Raji (cell line): ENCODE results near the gene DENND11.

Experiments
- POLR2A ChIP-seq: IDR thresholded peaks from 2 replicates; pipeline ENCODE4 v1.6.1; 2011; ENCODE audit warnings: low read depth, low read length, control low read depth; ENCODE audit not compliant: insufficient read depth

Gene DENND11, protein sequence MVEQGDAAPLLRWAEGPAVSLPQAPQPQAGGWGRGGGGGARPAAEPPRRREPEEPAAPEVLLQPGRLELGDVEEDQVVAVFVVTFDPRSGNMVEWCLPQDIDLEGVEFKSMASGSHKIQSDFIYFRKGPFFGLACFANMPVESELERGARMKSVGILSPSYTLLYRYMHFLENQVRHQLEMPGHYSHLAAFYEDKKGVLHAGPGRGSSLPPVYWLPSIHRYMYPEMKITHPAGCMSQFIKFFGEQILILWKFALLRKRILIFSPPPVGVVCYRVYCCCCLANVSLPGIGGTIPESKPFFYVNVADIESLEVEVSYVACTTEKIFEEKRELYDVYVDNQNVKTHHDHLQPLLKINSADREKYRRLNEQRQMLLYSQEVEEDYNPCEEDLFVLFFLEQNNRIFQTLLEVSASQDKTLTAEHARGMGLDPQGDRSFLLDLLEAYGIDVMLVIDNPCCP

DNA sequence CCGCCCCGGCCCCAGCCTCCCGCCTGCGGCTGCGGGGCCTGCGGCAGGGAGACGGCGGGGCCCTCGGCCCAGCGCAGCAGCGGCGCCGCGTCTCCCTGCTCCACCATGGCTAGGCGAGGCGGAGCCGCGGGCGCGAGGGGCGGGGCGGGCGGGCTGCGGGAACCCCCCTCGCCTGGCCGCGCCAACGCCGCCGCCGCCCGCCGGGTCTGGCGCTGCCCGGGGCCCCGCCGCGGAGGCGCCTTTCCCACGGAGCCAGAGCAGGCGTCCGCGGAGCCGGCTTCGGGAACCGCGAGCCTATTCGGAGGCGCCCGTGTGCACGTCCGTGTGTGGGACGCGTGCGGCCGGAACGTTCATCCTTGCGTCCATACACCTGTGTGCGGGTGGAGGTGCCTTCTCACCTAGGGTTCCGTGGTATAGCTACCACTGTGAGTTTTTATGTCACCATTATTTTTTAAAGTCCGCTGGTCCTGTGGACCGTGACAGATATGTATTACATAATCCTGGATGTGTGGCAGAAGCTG, at the start of gene DENND11:
DENND11 (minus strand) TSS at position 120 of the 521 bp plus-strand sequence; CDS start at position 107, 13 bp downstream.
- TF ChIP-seq POLR2A, result 0 out of 2 replicates have a peak, but pooled peaks have one; percentile 28

DNA sequence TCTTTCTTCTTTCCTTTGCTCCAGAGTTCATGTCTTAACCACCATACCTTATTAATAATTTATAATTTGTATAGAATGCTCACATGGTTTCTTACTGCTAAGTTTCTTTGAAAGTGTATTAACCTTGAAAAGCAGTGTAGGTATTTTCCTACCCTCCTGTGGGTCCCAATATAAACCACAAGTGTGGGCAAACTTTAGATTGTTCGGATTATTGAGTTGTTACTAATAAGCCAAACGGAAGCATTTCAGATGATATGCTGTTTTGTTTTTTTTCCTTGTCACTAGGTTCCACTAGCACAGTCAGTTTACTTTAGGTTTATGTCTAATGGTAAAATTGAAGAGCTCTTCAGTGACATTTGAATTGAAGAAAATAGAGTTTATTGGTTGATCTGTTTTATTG, 46.4 kb upstream of the DENND11 start:
- TF ChIP-seq POLR2A, result no peak

DNA sequence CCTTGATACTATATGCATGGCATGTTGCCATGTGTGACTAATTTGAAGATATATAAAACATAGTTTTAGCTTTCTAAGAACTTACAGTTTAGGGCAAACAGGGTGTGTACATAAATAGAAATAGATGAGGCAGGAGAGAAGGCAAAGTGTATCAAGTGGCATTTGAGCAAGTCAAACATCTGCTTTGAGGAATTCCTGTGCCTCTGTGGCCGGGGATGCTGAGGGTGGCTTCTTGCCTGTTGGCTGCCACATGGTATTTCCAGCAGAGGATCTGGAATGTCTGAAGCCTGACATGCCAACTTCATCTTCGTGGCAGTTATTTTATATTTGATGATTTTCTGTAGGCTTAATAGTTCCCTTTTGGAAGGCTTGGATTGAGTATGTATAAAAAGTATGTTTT, 42.2 kb upstream of the DENND11 start:
- TF ChIP-seq POLR2A, result no peak

DNA sequence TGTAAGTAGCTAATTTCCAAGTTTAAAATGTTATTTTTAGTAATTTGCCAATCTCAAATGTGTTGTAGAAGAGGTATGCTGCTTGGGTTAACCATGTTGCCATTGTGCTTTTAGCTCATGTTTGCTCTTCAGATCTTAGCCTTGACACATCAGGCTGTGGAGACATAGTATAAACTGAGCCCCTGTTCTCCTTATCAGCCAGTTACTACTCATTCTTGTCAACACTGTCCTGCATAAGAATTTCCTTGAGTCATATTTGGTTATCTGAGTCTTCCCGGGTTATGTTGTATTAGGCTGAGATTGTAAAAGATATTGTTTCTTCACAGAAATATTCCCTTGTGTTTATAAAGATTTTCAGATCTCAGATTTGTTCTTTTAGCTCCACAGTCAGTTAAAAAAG, 40.3 kb upstream of the DENND11 start:
- no peak for TF ChIP-seq POLR2A

DNA sequence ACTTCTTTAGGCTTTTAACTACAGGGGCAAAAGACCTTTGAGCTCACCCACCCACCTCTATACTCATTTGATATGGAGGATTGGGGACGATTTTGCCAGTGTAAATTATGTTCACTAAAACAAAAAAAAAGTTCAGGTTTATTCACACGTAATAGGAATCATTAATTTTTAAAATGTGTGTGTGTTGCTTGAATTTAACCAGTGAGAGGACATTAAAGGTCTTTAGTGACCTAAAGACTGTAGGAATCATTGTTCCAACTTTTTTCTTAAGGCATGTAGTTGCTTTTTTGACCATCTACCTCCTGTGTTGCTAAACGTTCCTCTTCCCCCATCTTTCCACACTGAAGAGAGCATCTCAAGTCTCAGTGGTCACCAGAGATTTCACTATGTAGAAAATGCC, 37.3 kb upstream of the DENND11 start:
- no peak for TF ChIP-seq POLR2A

DNA sequence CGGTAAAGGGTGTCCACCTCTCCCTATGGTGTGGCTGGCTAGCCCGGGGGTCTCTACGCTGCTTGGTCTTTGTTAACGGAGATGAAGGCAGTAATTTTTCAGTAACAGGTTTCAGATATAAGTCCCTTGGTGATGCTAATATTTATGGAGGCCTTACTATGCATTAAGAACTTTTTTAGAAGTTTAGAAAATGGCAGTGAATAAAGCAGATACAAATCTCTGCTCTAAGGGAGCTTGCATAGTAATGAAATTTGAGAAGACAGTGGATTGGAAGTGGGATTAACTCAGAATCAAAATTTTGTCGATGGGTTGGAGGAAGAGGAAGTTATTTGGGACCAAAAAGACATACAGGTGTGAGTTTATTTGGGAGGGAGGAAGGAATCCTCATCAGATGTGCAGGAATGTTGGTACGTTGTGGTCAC, 36.6 kb upstream of the DENND11 start:
- TF ChIP-seq POLR2A, result no peak

DNA sequence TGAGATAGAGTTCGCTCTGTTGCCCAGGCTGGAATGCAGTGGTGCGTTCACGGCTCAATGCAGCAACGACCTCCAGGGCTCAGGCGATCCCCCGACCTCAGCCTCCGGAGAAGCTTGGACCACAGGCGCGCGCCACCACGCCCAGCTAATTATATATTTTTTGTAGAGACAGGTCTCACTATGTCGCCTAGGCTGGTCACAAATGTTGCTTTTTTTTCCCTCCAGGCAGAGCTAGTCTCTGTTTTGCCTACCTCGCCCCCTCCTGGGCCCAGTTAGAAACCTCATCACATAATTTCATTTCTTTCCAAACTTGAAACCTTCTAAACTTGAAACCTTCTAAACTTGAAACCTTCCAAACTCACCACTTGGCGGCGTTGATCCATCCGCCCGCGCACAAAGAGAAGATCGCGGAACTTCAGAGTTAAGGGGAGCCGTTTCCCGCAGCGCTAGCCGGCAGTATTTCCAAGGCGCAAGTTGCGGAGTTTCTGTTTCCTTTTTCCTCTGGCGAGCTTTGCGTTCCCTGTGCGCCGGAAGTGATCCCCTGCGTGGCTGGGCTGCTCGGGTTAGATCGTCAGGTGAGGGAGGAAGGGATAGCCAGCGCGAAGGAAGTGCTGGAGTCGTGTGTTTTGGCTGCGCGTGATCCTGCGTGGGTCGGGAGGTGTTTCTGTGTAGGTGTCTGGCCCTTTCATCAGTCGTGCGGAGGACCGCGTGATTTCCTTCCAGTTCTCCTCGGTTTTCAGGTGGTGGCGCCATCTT, 36.0 kb upstream of the DENND11 start, which contains the start of gene SSBP1:
SSBP1 (plus strand) TSS at position 523 of the 756 bp plus-strand sequence. CDS start 809 bp downstream, outside the sequence.
- TF ChIP-seq POLR2A, result peak; percentile 96

DNA sequence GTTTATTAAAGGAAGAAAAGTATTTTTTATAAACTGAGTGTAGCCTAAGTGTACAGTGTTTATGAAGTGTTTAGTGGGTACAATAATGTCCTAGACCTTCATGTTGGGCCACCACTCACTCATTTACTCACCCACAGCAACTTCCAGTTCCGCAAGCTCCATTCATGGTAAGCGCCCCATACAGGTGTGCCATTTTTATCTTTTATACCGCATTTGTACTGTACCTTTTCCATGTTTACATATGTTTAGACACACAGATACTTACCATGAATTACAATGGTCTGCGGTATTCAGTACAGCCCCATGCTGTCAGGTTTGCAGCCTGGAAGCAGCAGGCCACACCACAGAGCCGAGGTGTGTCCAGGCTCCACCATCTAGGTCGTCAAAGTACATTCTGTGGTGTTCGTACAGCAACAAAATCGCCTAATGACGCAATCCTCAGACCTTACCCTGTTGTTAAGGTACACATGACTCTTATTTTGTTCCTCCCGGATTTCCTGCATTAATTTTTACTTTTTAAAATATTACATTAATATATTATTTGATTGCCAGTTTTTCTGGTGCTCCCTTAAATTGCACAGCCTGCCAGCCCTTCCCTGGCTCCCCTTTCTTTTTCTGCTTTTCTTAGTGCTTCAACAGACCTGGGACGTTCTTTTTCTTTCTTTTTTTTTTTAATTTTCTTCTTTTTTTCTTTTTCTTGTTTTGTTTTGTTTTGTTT, 35.3 kb upstream of the DENND11 start:
- TF ChIP-seq POLR2A, result no peak

DNA sequence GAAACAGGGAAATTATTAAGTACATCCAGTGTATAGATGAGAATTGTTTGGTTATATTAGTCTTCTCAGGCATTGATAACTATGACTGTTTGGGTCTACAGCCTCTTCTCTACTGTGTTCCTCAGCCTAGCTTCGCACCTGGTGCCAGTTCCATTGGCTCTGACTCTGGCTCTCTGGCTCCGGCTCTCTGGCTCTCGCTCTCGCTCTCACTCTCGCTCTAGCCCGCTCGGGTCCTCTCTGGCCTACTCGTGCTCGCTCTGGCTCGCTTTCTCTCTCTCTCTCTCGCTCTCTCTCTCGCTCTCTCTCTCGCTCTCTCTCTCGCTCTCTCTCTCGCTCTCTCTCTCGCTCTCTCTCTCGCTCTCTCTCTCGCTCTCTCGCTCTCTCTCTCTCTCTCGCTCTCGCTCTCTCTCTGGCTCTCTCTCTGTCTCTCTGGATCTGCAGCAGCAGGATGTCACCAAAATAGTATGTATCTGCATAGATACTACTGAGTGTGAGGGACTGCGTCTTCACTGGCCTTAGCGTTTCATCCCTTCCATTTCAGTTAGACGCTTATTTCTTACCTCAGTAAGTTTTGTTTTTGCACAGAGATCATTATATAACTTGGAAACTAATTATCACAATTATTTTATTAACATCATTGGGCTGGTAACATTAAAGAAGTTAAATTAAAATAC, 29.6 kb upstream of the DENND11 start:
- no peak for TF ChIP-seq POLR2A

DNA sequence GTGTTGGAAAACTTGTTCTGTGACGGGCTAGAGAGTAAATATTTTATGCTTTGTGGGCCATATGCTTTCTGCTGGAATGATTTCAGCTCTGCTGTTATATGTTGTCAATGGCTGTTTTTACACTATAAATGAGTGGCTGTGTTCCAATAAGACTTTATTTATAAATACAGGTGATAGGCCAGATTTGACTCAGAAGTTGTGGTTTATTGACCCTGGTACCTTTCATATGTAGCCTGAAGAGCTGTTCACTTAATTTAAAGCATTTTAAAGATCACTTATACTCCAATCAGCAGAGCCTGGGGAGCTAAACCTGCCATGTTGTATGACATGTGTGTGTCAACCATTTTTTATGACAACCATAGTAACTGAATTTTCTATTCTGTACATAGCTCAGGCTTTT, 27.1 kb upstream of the DENND11 start:
- no peak for TF ChIP-seq POLR2A

DNA sequence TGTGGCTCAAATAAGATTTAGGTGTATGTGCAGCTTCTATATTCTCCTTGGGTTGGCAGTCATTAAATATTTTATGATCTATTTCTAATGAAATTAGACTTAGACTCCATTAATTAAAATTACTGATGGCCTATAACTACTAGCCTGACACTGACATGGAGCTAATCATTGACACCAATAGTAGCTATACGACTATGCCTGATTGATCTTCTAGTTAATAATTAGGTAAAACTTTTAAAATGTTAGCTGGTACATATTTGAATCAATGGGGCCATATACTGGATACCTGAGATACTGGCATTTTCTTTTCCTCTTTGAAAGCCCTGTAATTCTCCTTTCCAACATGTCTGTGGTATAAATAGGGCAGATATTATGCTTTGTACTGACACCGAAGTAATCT, 20.6 kb upstream of the DENND11 start:
- TF ChIP-seq POLR2A, result no peak

DNA sequence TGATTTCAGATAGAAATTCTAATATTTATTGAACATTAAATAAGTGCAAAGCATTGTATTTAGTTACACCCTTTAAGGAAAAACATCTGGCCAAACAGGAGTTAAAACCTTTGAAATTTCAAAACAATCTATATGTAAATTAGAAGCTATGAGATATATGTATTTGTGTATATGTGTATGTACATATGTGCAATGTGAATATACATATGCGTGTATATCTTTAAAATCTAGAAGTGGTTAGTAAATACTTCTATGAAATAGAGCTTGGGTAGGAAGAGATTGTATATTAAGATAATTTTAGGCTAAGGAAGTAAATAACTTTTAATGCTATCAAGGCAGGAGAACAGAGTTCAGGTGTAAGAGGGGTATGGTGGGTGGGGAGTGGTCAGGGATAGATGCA, 15.5 kb upstream of the DENND11 start:
- TF ChIP-seq POLR2A, result no peak

DNA sequence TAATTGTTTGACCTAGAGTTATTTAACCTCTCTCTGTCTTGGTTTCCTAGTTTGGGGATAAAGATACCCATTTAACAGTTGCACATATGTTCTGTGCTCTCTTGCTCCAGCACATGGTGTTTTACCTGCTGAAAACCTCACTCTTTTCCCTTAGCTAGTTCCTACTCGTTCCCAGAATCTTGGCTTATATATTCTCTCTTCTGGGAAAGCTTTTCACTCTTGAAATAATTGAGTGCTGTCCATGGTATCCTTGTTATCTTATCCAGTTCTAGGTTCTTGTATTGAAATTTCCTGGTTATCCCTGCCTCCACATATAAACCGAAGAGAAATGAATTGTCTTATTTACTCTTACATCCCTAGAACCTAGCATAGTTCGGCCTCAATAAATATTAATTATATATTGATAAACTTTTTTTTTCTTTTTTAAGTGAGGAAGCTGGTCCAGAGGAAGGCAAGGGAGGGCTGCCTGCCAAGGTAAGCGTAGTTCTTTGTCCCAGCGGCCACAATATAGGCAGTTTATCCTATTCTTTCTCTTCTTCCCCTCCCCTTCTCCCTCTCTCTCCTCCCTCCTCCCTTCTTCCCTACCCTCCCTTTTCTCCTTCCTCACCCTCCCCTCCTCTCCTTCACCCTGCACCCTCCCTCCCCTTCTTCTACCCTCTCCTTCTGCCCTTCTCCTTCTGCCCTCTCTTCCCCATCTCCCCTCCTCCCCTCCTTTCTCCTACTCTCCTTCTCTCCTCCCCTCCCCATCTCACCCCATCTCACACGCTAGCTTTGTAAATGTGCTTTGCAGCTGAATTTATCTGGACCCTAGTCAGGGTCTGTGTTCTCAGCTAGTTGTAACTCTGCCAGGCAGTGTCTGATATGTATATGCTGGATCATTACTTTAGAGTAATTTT, 14.1 kb upstream of the DENND11 start:
- no peak for TF ChIP-seq POLR2A

DNA sequence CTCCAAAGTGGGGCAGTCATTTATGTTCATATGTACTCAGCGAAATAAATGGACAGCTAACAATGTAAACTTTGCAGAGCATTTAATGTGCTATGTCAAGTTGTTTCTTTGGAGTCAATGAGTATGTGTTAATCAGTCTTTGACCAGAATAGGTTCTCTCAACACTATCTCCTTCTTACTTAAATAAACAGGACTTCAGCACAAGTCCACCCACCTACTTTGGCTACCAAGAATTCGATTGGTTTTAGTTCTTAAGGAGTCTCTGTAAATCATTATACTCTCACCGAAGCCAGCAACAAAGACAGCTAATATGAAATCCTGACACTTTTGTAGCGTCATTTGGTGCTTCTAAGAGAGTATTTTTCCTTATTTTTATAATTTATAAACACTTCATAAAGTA, 13.1 kb upstream of the DENND11 start:
- TF ChIP-seq POLR2A, result no peak

DNA sequence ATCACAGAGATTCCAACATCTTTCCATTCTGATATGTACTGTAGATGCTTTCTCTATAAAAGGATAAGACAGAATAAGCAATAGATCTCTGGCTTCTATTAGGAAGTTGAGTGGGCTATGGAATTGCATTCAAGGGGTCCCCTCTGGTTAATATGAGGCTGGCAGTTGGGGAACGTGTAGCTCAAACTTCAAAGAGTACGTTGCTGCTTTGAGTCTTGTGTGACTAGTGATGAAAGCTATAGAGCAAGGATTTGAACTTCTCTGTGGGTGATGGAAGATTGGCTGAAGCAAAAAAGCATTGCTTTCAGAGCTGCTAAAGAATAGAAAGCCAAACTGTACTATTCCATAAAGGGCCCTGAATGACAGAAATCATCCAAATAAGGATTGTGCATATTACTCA, 12.6 kb upstream of the DENND11 start:
- no peak for TF ChIP-seq POLR2A
